ENCODE results near the gene IFIT3. TPM values are rescaled to one million over a fixed set of nuclear protein-coding genes. Genes with fewer than 3 reads are reported as not detected.

IFIT3 gene
- total and polyA plus RNA-seq, 2 donors from 2014 or later: 14.7 to 20.1 TPM

- peaks cover 4 to 13% (median 12%) of the 10 kb centered on the region in 3 donors for H3K4me1 ChIP-seq (ENCODE audit: control insufficient read depth in 2 of 3, insufficient read depth in 2 of 3, low read depth in 1 of 3, low read length in 3 of 3)
- intact Hi-C loops (cut with DNase I): no loop called here
- peaks cover 0 to 12% (median 11%) of the 10 kb centered on the region in 3 donors for H3K36me3 ChIP-seq (ENCODE audit: control insufficient read depth in 2 of 3, insufficient read depth in 3 of 3, low read length in 3 of 3)
- no peaks in the 10 kb centered on the region for H3K9me3 ChIP-seq (ENCODE audit: control insufficient read depth in 2 of 3, insufficient read depth in 1 of 3, low read length in 3 of 3)
- DNase-seq (no peak), FAIRE-seq (no peak)
- no peak overlapping the region for H3K4me3 ChIP-seq (ENCODE audit: low read length in 3 of 3)
- no peaks in the 10 kb centered on the region for H3K27me3 ChIP-seq (ENCODE audit: control insufficient read depth, insufficient read depth, low read length)
- H3K9ac ChIP-seq (ENCODE audit: low read length in 3 of 3): no peak overlapping the region
- TF ChIP-seq, protein P1, sequence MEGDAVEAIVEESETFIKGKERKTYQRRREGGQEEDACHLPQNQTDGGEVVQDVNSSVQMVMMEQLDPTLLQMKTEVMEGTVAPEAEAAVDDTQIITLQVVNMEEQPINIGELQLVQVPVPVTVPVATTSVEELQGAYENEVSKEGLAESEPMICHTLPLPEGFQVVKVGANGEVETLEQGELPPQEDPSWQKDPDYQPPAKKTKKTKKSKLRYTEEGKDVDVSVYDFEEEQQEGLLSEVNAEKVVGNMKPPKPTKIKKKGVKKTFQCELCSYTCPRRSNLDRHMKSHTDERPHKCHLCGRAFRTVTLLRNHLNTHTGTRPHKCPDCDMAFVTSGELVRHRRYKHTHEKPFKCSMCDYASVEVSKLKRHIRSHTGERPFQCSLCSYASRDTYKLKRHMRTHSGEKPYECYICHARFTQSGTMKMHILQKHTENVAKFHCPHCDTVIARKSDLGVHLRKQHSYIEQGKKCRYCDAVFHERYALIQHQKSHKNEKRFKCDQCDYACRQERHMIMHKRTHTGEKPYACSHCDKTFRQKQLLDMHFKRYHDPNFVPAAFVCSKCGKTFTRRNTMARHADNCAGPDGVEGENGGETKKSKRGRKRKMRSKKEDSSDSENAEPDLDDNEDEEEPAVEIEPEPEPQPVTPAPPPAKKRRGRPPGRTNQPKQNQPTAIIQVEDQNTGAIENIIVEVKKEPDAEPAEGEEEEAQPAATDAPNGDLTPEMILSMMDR (IDR thresholded peaks at IDR 0.05; ENCODE audit: borderline replicate concordance, extremely low read depth, insufficient read depth): no peak
- H3K27ac ChIP-seq (ENCODE audit: low read depth in 2 of 2, low read length in 2 of 2): no peak overlapping the region
These were observed 21.9 kb upstream of the IFIT3 start for GRCh38 chr10:89305766-89306433.

DNA sequence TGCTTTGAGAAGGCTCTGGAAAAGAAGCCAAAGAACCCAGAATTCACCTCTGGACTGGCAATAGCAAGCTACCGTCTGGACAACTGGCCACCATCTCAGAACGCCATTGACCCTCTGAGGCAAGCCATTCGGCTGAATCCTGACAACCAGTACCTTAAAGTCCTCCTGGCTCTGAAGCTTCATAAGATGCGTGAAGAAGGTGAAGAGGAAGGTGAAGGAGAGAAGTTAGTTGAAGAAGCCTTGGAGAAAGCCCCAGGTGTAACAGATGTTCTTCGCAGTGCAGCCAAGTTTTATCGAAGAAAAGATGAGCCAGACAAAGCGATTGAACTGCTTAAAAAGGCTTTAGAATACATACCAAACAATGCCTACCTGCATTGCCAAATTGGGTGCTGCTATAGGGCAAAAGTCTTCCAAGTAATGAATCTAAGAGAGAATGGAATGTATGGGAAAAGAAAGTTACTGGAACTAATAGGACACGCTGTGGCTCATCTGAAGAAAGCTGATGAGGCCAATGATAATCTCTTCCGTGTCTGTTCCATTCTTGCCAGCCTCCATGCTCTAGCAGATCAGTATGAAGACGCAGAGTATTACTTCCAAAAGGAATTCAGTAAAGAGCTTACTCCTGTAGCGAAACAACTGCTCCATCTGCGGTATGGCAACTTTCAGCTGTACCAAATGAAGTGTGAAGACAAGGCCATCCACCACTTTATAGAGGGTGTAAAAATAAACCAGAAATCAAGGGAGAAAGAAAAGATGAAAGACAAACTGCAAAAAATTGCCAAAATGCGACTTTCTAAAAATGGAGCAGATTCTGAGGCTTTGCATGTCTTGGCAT is 21.1 kb upstream of the IFIT3 start:
- peaks cover 0 to 8% (median 8%) of the 10 kb centered on the region in 3 donors for H3K4me1 ChIP-seq (ENCODE audit: control insufficient read depth in 2 of 3, insufficient read depth in 2 of 3, low read depth in 1 of 3, low read length in 3 of 3)
- H3K27ac ChIP-seq (ENCODE audit: low read depth in 2 of 2, low read length in 2 of 2): no peak overlapping the region
- H3K4me3 ChIP-seq (ENCODE audit: low read length in 3 of 3): no peak overlapping the region
- no peak overlapping the region for H3K9ac ChIP-seq (ENCODE audit: low read length in 3 of 3)
- FAIRE-seq (no peak), DNase-seq (no peak)
- no peaks in the 10 kb centered on the region for H3K27me3 ChIP-seq (ENCODE audit: control insufficient read depth, insufficient read depth, low read length)
- TF ChIP-seq, protein P1 (IDR thresholded peaks at IDR 0.05; ENCODE audit: borderline replicate concordance, extremely low read depth, insufficient read depth): no peak
- peaks cover 0 to 12% (median 11%) of the 10 kb centered on the region in 3 donors for H3K36me3 ChIP-seq (ENCODE audit: control insufficient read depth in 2 of 3, insufficient read depth in 3 of 3, low read length in 3 of 3)
- intact Hi-C loops (cut with DNase I): no loop called here
- H3K9me3 ChIP-seq (ENCODE audit: control insufficient read depth in 2 of 3, insufficient read depth in 1 of 3, low read length in 3 of 3): no peaks in the 10 kb centered on the region

DNA sequence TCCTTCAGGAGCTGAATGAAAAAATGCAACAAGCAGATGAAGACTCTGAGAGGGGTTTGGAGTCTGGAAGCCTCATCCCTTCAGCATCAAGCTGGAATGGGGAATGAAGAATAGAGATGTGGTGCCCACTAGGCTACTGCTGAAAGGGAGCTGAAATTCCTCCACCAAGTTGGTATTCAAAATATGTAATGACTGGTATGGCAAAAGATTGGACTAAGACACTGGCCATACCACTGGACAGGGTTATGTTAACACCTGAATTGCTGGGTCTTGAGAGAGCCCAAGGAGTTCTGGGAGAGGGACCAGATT is 20.6 kb upstream of the IFIT3 start:
- DNase-seq (no peak), FAIRE-seq (no peak)
- intact Hi-C loops (cut with DNase I): no loop called here
- TF ChIP-seq, protein P1 (IDR thresholded peaks at IDR 0.05; ENCODE audit: borderline replicate concordance, extremely low read depth, insufficient read depth): no peak
- Histone ChIP-seq H3K4me1 (ENCODE audit: control insufficient read depth in 2 of 3, insufficient read depth in 2 of 3, low read depth in 1 of 3, low read length in 3 of 3) (peaks cover 0 to 8% (median 8%) of the 10 kb centered on the region in 3 donors), H3K4me3 (ENCODE audit: low read length in 3 of 3) (no peak overlapping the region), H3K9me3 (ENCODE audit: control insufficient read depth in 2 of 3, insufficient read depth in 1 of 3, low read length in 3 of 3) (no peaks in the 10 kb centered on the region), H3K27me3 (ENCODE audit: control insufficient read depth, insufficient read depth, low read length) (no peaks in the 10 kb centered on the region), H3K27ac (ENCODE audit: low read depth in 2 of 2, low read length in 2 of 2) (no peak overlapping the region), H3K36me3 (ENCODE audit: control insufficient read depth in 2 of 3, insufficient read depth in 3 of 3, low read length in 3 of 3) (peaks cover 0 to 12% (median 11%) of the 10 kb centered on the region in 3 donors), H3K9ac (ENCODE audit: low read length in 3 of 3) (no peak overlapping the region)

All from kidney (tissue), 14 donors.